AG04449 (cell line): ENCODE data around the gene CLDND1.
"Not testable (repeated sequence)": the region's sequence is repeated elsewhere in the genome, so short reads cannot be mapped to it uniquely, and the experiment has no call there.

Experiments used
- CTCF ChIA-PET: fragments of 350-600 bp; formaldehyde crosslinking; extraction: SDS; loops from one replicate; lab custom pipeline; 2021; ENCODE audit warnings: antibody characterized with exemption; lab: Yijun Ruan, JAX
- POLR2A ChIA-PET: fragments of 400-600, 350-600 bp; formaldehyde crosslinking; extraction: SDS; loops from one replicate; lab custom pipeline; 2020; ENCODE audit warnings: antibody characterized with exemption, inconsistent platforms; lab: Yijun Ruan, JAX
- DNase-seq: peaks from one replicate; pipeline ENCODE4 v3.0.0-alpha.2; 2010; ENCODE audit warnings: low read depth, low spot score
- H3K4me3 ChIP-seq: 2 replicates; pipeline ENCODE4 v1.5.1; 2011; ENCODE audit warnings: low read depth, mild to moderate bottlenecking, control low read depth, low read length
- CTCF ChIP-seq: IDR thresholded peaks from one replicate; pipeline ENCODE4 v1.5.1; 2011; ENCODE audit warnings: mild to moderate bottlenecking, moderate library complexity, low read length, control low read depth, inconsistent platforms; ENCODE audit not compliant: insufficient read depth; ENCODE audit errors: missing control alignments

The CLDND1 gene

GRCh38 chr3:98564282-98565005 is 41.7 kb upstream of the CLDND1 start:
- no peak for DNase-seq
- no peak overlapping the region for H3K4me3 ChIP-seq
- no peak for TF ChIP-seq CTCF
- POLR2A ChIA-PET, result no interaction called here
- CTCF ChIA-PET, result interaction anchor here (1.0 to 1.4 kb wide), 2 partner anchors 23 to 525 kb away, joined by 4 to 7 read pairs; no protein-coding TSS in a partner anchor

GRCh38 chr3:98563661-98564281 is 41.1 kb upstream of the CLDND1 start:
- peak; percentile 26 for DNase-seq
- POLR2A ChIA-PET, result no interaction called here
- TF ChIP-seq CTCF, result no peak
- no peak overlapping the region for H3K4me3 ChIP-seq
- CTCF ChIA-PET, result interaction anchor here (0.9 to 1.0 kb wide), 2 partner anchors 24 to 430 kb away, joined by 3 to 4 read pairs; no protein-coding TSS in a partner anchor

GRCh38 chr3:98561727-98562521 is 39.2 kb upstream of the CLDND1 start:
- ChIA-PET CTCF (interaction anchor here (1.2 kb wide), 1 partner anchor 522 kb away, joined by 3 read pairs; no protein-coding TSS in a partner anchor), POLR2A (interaction anchor here (0.6 kb wide), 1 partner anchor 26 kb away, joined by 3 read pairs; no protein-coding TSS in a partner anchor)
- no peak for TF ChIP-seq CTCF
- no peak for DNase-seq
- H3K4me3 ChIP-seq, result no peak overlapping the region

- no peak overlapping the region for H3K4me3 ChIP-seq
- TF ChIP-seq CTCF, result no peak
- ChIA-PET CTCF (no interaction called here), POLR2A (no interaction called here)
- DNase-seq, result no peak
These were observed 38.2 kb upstream of the CLDND1 start for GRCh38 chr3:98560911-98561310.

- H3K4me3 ChIP-seq, CTCF ChIA-PET, DNase-seq, POLR2A ChIA-PET: not testable (repeated sequence)
These were observed 37.1 kb upstream of the CLDND1 start for GRCh38 chr3:98559769-98560168.

GRCh38 chr3:98558100-98558827 is 35.6 kb upstream of the CLDND1 start:
- POLR2A ChIA-PET, result no interaction called here
- CTCF ChIA-PET, result no interaction called here
- DNase-seq, result no peak
- H3K4me3 ChIP-seq, result no peak overlapping the region
- no peak for TF ChIP-seq CTCF
